GM21723 (cell line): ENCODE measurements around the gene SMIM17.

Experiments
- ATAC-seq: cut with Tn5 transposase; IDR thresholded peaks from one replicate; pipeline ENCODE4 v1.9.1; 2021; ENCODE audit warnings: mild to moderate bottlenecking, moderate library complexity; ENCODE audit not compliant: unreplicated experiment

Gene SMIM17

GRCh38 chr19:56642711-56643459 is at the start of gene SMIM17:
SMIM17 (plus strand) TSS chr19:56643159; CDS start chr19:56645668, 2,509 bp downstream.
- no peak for ATAC-seq

GRCh38 chr19:56594446-56594782 is 48.5 kb upstream of the SMIM17 start:
- no peak for ATAC-seq

GRCh38 chr19:56594783-56595547 is 48.0 kb upstream of the SMIM17 start, which contains the start of gene ZNF71:
ZNF71 (plus strand) TSS chr19:56595302; CDS start chr19:56601559, 6,257 bp downstream.
- peak; percentile 88 for ATAC-seq

- peak; percentile 26 for ATAC-seq
Observed at GRCh38 chr19:56595548-56595899, 47.4 kb upstream of the SMIM17 start.

- no peak for ATAC-seq
Observed at GRCh38 chr19:56596676-56597075, 46.3 kb upstream of the SMIM17 start.

DNA sequence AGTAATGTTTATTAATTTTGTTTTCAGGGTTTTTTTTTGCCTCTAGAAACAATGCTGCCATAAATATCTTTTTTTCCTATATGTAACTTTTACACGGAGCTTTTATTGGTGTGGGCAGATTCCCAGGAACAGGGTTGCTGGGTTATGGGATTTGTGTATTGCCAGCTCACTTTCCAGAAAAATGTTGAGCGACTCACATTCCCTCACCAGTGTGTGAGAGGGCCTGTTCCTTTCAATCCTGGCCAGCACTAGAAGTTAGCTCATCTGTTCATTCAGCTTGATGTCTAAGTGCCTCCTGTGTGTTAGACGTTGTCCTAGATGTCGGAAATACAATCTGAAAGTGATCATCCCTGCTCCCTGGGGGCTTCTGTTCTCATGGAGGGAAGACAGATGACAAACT is 45.3 kb upstream of the SMIM17 start:
- ATAC-seq = no peak

- ATAC-seq = no peak
Observed at GRCh38 chr19:56601375-56601774, 41.6 kb upstream of the SMIM17 start.

GRCh38 chr19:56603829-56604228 is 39.1 kb upstream of the SMIM17 start:
- no peak for ATAC-seq

- ATAC-seq = no peak
Observed at GRCh38 chr19:56608274-56608964, 34.5 kb upstream of the SMIM17 start.

DNA sequence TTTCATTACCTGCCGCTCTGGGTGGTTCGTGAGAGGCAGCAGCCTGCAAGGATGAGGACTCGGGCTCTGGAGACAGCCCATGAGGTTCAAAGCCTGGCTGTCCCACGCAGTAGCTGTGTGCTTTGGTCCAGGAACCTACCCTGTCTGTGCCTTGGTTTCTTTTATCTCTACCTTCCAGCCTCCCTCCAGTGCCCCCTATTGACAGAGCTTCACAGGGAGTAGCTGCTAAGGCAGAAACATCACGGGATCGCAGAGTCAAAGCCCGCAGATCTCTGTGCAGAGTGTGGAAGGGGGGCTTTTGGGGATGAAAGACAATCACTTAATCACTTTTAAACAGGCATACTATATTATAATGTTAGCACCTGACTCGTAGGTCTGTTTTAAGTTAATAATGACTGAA is 31.7 kb upstream of the SMIM17 start:
- ATAC-seq = no peak

DNA sequence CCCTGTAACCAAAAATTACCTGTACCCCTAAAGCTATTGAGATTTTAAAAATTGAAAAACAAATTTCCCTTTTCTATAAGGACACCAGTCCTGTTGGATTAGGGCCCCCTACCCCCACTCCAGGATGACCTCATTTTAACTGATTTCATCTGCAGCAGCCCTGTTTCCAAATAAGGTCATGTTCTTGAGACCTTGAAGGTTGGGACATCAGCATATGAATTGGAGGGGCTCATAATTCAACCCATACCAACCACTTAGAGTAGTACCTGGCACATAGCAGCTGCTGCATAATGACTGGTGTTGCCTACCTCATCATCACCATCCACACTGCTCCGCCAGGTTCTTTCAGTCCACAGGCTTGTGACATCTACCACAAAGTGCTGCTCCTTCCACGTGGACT is 30.2 kb upstream of the SMIM17 start:
- no peak for ATAC-seq

DNA sequence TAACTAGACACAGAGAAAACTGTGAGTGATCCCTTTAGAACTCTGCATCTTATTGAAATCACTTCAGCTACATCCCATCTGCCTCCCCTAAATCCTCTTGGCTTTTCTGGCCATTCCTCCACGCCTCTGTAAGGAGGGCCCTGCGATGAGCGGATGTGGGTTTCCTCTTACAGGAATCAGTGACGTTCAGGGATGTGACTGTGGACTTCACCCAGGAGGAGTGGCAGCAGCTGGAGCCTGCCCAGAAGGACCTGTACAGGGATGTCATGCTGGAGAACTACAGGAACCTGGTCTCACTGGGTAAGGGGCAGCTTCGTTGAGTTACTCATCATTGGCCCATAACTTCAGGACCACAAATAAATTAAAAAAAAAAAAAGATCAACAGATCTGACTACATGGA is 29.3 kb upstream of the SMIM17 start:
- ATAC-seq = no peak

- no peak for ATAC-seq
Observed at GRCh38 chr19:56617531-56617930, 25.4 kb upstream of the SMIM17 start.

- ATAC-seq = no peak
Observed at GRCh38 chr19:56619121-56619520, 23.8 kb upstream of the SMIM17 start.

DNA sequence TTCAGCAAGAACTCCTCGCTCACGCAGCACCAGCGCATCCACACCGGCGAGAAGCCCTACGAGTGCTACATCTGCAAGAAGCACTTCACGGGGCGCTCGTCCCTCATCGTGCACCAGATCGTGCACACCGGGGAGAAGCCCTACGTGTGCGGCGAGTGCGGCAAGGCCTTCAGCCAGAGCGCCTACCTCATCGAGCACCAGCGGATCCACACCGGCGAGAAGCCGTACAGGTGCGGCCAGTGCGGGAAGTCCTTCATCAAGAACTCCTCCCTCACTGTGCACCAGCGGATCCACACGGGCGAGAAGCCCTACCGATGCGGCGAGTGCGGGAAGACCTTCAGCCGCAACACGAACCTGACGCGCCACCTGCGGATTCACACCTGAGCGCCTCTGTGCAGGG is 20.6 kb upstream of the SMIM17 start:
- ATAC-seq = no peak

DNA sequence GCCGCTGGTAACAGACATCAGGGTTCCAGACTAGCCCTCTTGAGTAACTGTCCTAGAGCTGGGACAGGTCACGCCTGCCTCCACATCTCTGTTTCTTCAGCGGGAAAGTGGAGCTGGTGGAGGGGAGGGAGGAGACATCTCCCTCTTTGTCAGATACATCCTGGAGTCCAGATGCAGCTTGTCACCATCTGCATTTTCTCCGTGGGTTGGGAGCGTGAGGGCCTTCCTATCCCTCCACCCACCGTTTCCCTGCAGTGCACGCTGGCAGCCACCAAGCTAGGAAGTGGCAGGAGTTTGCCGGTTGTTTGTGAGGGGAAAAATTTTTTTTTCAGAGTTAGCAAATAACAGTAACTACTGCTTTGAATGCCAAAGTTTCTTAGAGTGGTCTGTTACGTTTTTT is 20.0 kb upstream of the SMIM17 start:
- ATAC-seq = no peak

DNA sequence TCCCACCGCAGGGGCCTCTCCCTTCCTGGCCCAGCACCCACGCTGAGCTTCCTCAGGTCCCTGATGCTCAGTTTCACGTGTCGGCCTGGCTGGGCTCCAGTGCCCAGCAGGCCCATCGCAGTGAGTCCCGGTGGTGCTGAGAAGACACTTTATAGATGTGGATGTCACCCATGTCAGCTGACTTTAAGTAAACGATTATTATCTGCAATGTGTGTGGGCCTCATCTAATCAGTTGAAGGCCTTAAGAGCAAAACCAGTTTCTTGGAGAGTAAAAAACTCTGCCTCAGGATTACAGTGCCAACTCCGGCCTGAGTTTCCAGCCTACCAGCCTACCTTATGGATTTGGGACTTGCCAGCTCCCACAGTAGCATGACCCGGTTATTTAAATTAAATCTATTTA is 17.3 kb upstream of the SMIM17 start:
- ATAC-seq = no peak

GRCh38 chr19:56633021-56633420 is 9.9 kb upstream of the SMIM17 start:
- ATAC-seq = no peak

DNA sequence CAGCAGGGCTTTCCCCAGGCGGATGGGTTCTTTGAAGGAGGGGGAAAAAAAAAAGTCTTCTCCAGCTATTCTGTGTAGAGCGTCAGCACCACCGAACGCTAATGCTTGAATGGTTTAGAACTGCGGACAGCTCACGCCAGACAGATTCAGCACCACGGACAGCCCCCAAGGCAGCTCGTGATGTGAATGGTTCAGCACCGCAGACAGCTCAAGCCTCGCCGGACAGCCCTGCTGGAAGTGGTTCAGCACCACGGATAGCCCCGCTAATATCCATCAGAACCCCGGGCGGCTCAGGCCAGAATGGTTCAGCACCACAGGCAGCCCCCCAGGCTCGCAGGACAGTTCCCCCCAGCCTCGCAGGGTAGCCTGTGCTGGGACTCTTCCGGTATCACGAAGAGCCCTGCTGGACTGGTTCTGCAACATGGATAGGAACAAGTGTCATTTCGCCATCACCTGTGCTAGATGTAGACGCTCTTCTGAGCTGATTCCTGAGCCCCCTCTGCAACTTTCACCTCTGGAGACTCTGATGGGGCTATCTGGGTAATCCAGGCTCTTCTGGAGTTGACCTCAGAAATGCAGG is 4.9 kb upstream of the SMIM17 start:
- no peak for ATAC-seq

DNA sequence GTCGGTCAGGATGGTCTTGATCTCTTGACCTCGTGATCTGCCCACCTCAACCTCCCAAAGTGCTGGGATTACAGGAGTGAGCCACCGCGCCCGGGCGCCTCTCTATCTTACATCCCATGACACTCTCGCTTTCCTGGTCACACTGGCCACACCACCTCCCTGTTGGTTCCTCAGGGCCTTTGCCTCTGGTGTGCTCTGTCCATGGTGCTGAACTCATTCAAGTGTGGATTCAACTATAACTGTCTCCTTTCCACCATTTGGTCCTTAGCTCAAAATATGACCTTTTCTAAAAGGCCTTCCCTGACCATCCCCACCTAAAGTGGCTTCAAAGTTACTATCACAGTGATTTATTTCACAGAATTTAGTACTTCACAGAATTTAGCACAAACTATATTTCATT is 3.7 kb upstream of the SMIM17 start:
- ATAC-seq = no peak

- no peak for ATAC-seq
Observed at GRCh38 chr19:56643460-56643955, 549 bp downstream of the SMIM17 start.
